Stromal cell of bone marrow (primary cell): ENCODE results near the gene INTS7.

Source experiments
- DNase-seq: peaks from one replicate; pipeline ENCODE4 v3.0.0-alpha.2; 2012; ENCODE audit warnings: low read depth

The INTS7 gene

GRCh38 chr1:212035123-212035834, at the start of gene INTS7, which contains the start of gene DTL:
INTS7 (minus strand) TSS chr1:212035557; CDS start chr1:212035437, 120 bp downstream.
DTL (plus strand) TSS chr1:212035748; CDS start chr1:212035891, 143 bp downstream.
- peak; percentile 99 for DNase-seq

- no peak for DNase-seq
Measured at GRCh38 chr1:212082765-212083406, 47.5 kb upstream of the INTS7 start.

GRCh38 chr1:212078826-212079225, 43.5 kb upstream of the INTS7 start:
- no peak for DNase-seq

- DNase-seq: no peak
Measured at GRCh38 chr1:212077028-212077427, 41.7 kb upstream of the INTS7 start.

- DNase-seq: no peak
Measured at GRCh38 chr1:212074856-212075255, 39.5 kb upstream of the INTS7 start.

- DNase-seq: no peak
Measured at GRCh38 chr1:212074313-212074712, 39.0 kb upstream of the INTS7 start.

- no peak for DNase-seq
Measured at GRCh38 chr1:212073490-212073889, 38.1 kb upstream of the INTS7 start.

- DNase-seq: no peak
Measured at GRCh38 chr1:212072047-212072446, 36.7 kb upstream of the INTS7 start.

- peak; percentile 41 for DNase-seq
Measured at GRCh38 chr1:212070720-212071302, 35.5 kb upstream of the INTS7 start.

GRCh38 chr1:212067787-212068186, 32.4 kb upstream of the INTS7 start:
- no peak for DNase-seq

GRCh38 chr1:212062832-212063438, 27.6 kb upstream of the INTS7 start:
- DNase-seq: peak; percentile 28

GRCh38 chr1:212060632-212061472, 25.5 kb upstream of the INTS7 start:
- DNase-seq: no peak

- no peak for DNase-seq
Measured at GRCh38 chr1:212055333-212055732, 20.0 kb upstream of the INTS7 start.

- no peak for DNase-seq
Measured at GRCh38 chr1:212053993-212054392, 18.6 kb upstream of the INTS7 start.

GRCh38 chr1:212045981-212046380, 10.6 kb upstream of the INTS7 start:
- no peak for DNase-seq

- DNase-seq: no peak
Measured at GRCh38 chr1:212044851-212045250, 9.5 kb upstream of the INTS7 start.

- no peak for DNase-seq
Measured at GRCh38 chr1:212042436-212042835, 7.1 kb upstream of the INTS7 start.

GRCh38 chr1:212040629-212041412, 5.5 kb upstream of the INTS7 start:
- DNase-seq: no peak

- no peak for DNase-seq
Measured at GRCh38 chr1:212039622-212040021, 4.3 kb upstream of the INTS7 start.

- DNase-seq: no peak
Measured at GRCh38 chr1:212037900-212038299, 2.5 kb upstream of the INTS7 start.
